DND-41 (cell line): ENCODE results near the gene NRSN2.

Source experiments
- ATAC-seq: fragments of 200-7000 bp; cut with Tn5 transposase; 3 replicates; pipeline ENCODE4 v1.9.1; 2021; ENCODE audit warnings: low read depth; ENCODE audit not compliant: insufficient read depth
- DNase-seq: peaks from one replicate; pipeline ENCODE4 v3.0.0-alpha.2; 2020
- H2AFZ ChIP-seq: 2 replicates; pipeline ENCODE4 v1.6.0; 2012; ENCODE audit warnings: low read depth, low read length
- H3K27ac ChIP-seq: 2 replicates; pipeline ENCODE4 v1.5.1; 2012; ENCODE audit warnings: low read length, inconsistent platforms
- H3K27me3 ChIP-seq: fragments of 200-600 bp; sonication (generic); 2 replicates; pipeline ENCODE4 v1.6.0; 2012; ENCODE audit warnings: low read length, mild to moderate bottlenecking, inconsistent platforms; ENCODE audit not compliant: insufficient read depth, poor library complexity
- H3K36me3 ChIP-seq: 2 replicates; pipeline ENCODE4 v1.5.1; 2012; ENCODE audit warnings: low read length, inconsistent platforms; ENCODE audit not compliant: insufficient read depth
- H3K4me1 ChIP-seq: 2 replicates; pipeline ENCODE4 v1.5.1; 2012; ENCODE audit warnings: mild to moderate bottlenecking, low read length; ENCODE audit not compliant: insufficient read depth
- H3K4me2 ChIP-seq: 2 replicates; pipeline ENCODE4 v1.6.0; 2012; ENCODE audit warnings: mild to moderate bottlenecking, moderate library complexity, low read length, inconsistent platforms; ENCODE audit not compliant: insufficient read depth
- H3K4me3 ChIP-seq, 2 experiments: fragments of 200-600 bp in 1 of 2; shearing (Covaris generic) in 1 of 2; 2 replicates each; pipeline ENCODE4 v1.5.1; 2012 to 2016; ENCODE audit warnings: inconsistent platforms in 2 of 2, low read length in 2 of 2, mild to moderate bottlenecking in 2 of 2, low read depth in 1 of 2, moderate library complexity in 1 of 2
- H3K79me2 ChIP-seq: 2 replicates; pipeline ENCODE4 v1.6.0; 2012; ENCODE audit warnings: low read length, inconsistent platforms; ENCODE audit not compliant: insufficient read depth
- H3K9ac ChIP-seq: 2 replicates; pipeline ENCODE4 v1.6.0; 2012; ENCODE audit warnings: low read depth, mild to moderate bottlenecking, inconsistent platforms, low read length, moderate library complexity
- H3K9me3 ChIP-seq: 2 replicates; pipeline ENCODE4 v1.5.1; 2012; ENCODE audit warnings: low read length, moderate library complexity, mild to moderate bottlenecking, inconsistent platforms; ENCODE audit not compliant: insufficient read depth, severe bottlenecking
- H4K20me1 ChIP-seq: 2 replicates; pipeline ENCODE4 v1.6.0; 2012; ENCODE audit warnings: low read length; ENCODE audit not compliant: insufficient read depth
- EZH2 ChIP-seq: IDR thresholded peaks from 3 replicates; pipeline ENCODE4 v1.6.1; 2012; ENCODE audit warnings: borderline replicate concordance, low read depth, mild to moderate bottlenecking, moderate library complexity, low read length, inconsistent platforms; ENCODE audit not compliant: severe bottlenecking
- TF ChIP-seq, protein P1 (sequence below): IDR thresholded peaks from 2 replicates; pipeline ENCODE4 v1.5.1; 2012; ENCODE audit warnings: borderline replicate concordance, low read length, moderate library complexity, mild to moderate bottlenecking; ENCODE audit not compliant: poor library complexity, severe bottlenecking; ENCODE audit errors: extremely low read depth

Gene NRSN2

DNA sequence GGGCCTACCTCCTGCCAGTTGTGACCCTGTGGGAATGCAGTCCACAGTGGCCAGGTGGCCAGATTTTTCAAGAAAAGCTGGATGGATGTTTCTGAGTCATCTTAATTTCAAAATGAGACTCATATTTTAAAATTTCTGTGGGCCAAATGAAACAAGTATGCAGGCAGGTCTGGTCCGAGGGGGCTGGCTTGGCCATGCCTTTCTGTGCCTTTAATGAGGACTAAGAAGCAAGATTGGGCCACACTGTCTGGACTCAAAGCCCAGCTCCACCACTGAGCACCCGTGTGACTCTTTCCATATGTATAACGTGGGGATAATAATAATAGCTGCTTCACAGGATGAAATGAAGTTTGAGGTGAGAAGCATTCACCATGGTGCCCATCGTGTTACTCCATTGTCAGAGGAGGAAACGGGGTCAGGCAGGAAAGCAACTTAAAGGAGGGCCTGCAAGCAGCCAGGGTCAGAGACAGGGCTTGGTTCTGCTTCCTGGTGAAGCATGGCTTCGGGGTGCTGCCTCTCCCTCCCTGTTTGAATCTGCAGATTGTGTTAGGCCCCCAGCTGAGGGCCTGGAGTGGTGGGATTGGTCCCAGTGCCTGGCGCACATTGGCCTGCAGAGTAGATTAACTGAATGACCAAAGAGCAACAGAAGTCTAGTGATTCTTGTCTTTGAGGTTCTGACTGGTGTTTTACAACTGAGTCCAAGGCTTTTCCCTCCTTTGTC, 17.8 kb upstream of the NRSN2 start:
- no peak for TF ChIP-seq EZH2
- TF ChIP-seq, protein P1, sequence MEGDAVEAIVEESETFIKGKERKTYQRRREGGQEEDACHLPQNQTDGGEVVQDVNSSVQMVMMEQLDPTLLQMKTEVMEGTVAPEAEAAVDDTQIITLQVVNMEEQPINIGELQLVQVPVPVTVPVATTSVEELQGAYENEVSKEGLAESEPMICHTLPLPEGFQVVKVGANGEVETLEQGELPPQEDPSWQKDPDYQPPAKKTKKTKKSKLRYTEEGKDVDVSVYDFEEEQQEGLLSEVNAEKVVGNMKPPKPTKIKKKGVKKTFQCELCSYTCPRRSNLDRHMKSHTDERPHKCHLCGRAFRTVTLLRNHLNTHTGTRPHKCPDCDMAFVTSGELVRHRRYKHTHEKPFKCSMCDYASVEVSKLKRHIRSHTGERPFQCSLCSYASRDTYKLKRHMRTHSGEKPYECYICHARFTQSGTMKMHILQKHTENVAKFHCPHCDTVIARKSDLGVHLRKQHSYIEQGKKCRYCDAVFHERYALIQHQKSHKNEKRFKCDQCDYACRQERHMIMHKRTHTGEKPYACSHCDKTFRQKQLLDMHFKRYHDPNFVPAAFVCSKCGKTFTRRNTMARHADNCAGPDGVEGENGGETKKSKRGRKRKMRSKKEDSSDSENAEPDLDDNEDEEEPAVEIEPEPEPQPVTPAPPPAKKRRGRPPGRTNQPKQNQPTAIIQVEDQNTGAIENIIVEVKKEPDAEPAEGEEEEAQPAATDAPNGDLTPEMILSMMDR, result no peak
- ATAC-seq (no peak), DNase-seq (no peak)
- Histone ChIP-seq H3K36me3 (peaks cover 14% of the 10 kb centered on the region; the same call in 1 of the 2 replicates), H3K27me3 (no peaks in the 10 kb centered on the region), H3K27ac (no peak overlapping the region), H3K9me3 (no peaks in the 10 kb centered on the region), H3K79me2 (peaks cover 14% of the 10 kb centered on the region), H3K4me1 (peaks cover 54% of the 10 kb centered on the region), H2AFZ (no peak overlapping the region), H3K9ac (no peak overlapping the region), H3K4me3 (no peak overlapping the region), H3K4me2 (peak overlapping the region; percentile 93; the same call in 1 of the 2 replicates), H4K20me1 (peaks cover 30% of the 10 kb centered on the region)

DNA sequence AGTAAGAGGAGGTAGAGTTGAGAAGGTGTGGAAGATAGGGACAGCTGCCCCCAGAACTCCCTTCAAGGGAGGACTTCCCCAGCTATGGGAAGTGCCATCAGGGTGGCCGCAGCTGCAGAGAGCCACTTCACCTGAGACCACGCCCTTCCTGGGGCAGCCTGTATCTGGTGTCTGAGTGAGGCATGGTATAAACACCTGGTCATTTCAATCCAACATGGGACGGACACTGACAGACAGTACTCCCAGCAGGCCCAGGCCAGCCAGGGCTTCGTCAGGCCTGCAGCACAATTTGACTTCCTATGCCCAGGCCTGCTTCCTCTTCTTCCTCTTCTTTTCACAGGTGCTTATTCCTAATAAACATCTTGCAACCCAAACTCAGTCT, 17.1 kb upstream of the NRSN2 start:
- no peak overlapping the region for H3K4me3 ChIP-seq
- ATAC-seq (no peak), DNase-seq (no peak)
- H3K4me1 ChIP-seq, result peaks cover 47% of the 10 kb centered on the region
- H3K27ac ChIP-seq, result no peak overlapping the region
- H3K79me2 ChIP-seq, result peaks cover 14% of the 10 kb centered on the region
- H3K9me3 ChIP-seq, result no peaks in the 10 kb centered on the region
- peaks cover 14% of the 10 kb centered on the region; the same call in 1 of the 2 replicates for H3K36me3 ChIP-seq
- TF ChIP-seq EZH2, result no peak
- TF ChIP-seq, protein P1, result no peak
- H4K20me1 ChIP-seq, result peaks cover 30% of the 10 kb centered on the region
- no peaks in the 10 kb centered on the region for H3K27me3 ChIP-seq
- H3K4me2 ChIP-seq, result no peak overlapping the region
- no peak overlapping the region for H2AFZ ChIP-seq
- no peak overlapping the region for H3K9ac ChIP-seq

DNA sequence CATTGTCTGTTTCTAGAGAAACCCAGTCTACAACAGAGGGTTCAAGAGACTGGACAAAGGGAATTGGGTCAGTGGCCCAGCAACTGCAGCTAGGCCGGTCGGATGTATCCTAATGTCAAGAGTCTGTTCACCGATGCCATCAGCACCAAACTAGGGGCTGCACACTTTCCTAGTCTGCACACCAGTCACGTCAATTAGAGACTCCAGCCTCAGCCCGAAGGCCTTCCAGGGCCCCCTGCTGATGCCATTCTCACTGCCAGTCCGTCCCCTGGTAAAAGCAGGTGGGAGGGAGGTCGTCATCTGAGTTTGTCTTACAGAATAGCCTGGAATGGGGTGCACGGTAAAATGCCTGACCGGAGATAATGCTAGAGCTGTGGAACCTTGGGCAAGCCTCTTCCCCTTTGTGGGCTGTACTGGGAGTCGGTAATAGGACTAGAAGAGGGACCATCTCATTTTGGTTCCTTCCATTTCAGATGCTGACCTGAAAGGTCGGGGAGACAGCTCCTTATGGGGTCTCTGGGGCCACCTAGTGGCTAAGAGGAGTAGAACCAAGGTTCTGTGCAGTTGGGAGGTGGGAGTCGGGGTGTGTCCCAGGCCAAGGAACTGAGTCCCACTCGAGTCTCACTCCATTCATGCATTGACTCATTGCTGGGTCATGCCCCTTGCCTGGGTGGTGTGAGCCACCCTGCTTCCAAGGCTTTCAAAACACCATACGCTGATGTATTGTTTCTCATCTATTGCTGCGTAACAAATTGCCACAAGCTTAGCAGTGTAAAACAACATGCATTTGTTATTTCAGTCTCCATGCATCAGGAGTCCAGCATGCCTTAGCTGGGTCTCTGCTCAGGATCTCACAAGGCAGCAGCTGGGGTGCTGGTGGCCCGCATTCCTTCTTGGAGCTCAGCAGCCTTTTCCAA, 16.4 kb upstream of the NRSN2 start:
- no peaks in the 10 kb centered on the region for H3K9me3 ChIP-seq
- peak; percentile 67 for ATAC-seq

More for the DNA sequence above, 16.4 kb upstream of the NRSN2 start:
- Histone ChIP-seq H3K4me2 (no peak overlapping the region), H3K36me3 (peaks cover 14% of the 10 kb centered on the region; the same call in 1 of the 2 replicates), H3K4me3 (no peak overlapping the region), H2AFZ (no peak overlapping the region), H3K4me1 (peaks cover 44% of the 10 kb centered on the region), H3K79me2 (peaks cover 14% of the 10 kb centered on the region), H4K20me1 (peaks cover 30% of the 10 kb centered on the region), H3K9ac (no peak overlapping the region), H3K27ac (no peak overlapping the region), H3K27me3 (no peaks in the 10 kb centered on the region)
- peak; percentile 77 for DNase-seq
- TF ChIP-seq, protein P1, result peak; percentile 97
- no peak for TF ChIP-seq EZH2
